C4-2B (cell line): ENCODE data around the gene TAPT1.

Experiments used
- CTCF ChIP-seq: fragments of 450-650 bp; conservative IDR thresholded peaks from 2 replicates; pipeline ENCODE4 v1.5.1; 2017; ENCODE audit warnings: mild to moderate bottlenecking
- ZFX ChIP-seq: fragments of 450-650 bp; IDR thresholded peaks from 2 replicates; pipeline ENCODE4 v1.6.1; 2017

GRCh38 chr4:16229604-16230003 is 3.3 kb upstream of the TAPT1 start:
- TF ChIP-seq CTCF (no peak), ZFX (no peak)
